GM12872 (cell line): Measurements from ENCODE around the gene APBB1IP.

Experiments used
- CTCF ChIP-seq: IDR thresholded peaks from 3 replicates; pipeline ENCODE4 v1.5.1; 2011; ENCODE audit warnings: low read depth, mild to moderate bottlenecking, low read length, moderate library complexity; ENCODE audit not compliant: insufficient read depth

The APBB1IP gene

DNA sequence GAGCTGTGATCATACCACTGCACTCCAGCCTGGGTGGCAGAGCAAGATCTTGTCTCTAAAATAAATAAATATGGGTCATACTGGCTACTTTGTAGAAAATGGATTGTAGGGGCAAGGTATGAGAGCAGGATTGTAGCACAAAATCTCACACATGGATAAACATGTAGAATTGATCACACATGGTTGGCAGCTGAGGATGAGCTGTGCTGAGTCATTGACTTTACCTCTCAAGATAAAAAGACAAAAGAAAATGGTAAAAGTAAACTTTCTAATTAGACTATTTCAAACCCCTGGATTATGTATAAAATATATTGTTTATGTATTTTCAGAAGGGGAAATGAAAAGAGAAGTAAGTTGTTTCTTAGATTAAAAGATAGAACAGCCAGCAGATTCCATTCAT lies 69.3 kb downstream of the APBB1IP start:
- no peak for TF ChIP-seq CTCF

- TF ChIP-seq CTCF = no peak
Observed at GRCh38 chr10:26508016-26508415, 69.9 kb downstream of the APBB1IP start.

- TF ChIP-seq CTCF = no peak
Observed at GRCh38 chr10:26509307-26509706, 71.2 kb downstream of the APBB1IP start.

- no peak for TF ChIP-seq CTCF
Observed at GRCh38 chr10:26513101-26513500, 75.0 kb downstream of the APBB1IP start.

- TF ChIP-seq CTCF = no peak
Observed at GRCh38 chr10:26516540-26517101, 78.5 kb downstream of the APBB1IP start.

DNA sequence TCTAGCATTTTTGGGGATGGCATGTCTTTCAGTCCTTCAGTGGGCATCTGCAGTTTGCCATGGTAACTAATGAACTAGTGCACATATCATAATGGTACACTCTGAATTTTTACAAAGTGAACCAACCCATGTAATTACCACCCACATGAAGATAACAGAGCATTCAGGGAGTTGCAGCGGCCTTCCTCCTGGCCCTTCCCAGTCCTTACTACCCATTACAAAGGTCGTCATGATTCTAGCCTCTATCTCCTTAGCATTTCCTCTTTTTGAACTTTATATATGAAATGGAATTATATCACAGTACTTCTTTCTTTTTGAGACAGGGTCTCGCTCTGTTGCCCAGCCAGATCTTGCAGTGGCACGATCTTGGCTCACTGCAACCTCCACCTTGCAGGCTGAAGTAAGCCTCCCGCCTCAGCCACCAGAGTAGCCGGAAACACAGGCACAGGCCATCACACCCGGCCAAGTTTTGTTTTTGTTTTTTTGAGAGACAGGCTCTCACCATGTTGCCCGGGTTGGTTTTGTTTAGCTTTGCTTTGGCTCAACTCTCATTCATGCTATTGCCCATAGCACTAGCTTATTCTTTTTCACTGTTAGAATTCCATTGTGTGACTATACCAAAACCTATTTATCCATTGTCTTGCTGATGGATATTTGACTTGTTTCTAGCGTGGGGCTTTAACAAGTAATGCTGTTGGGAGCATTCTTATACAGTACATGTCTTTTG lies 79.2 kb downstream of the APBB1IP start:
- no peak for TF ChIP-seq CTCF

DNA sequence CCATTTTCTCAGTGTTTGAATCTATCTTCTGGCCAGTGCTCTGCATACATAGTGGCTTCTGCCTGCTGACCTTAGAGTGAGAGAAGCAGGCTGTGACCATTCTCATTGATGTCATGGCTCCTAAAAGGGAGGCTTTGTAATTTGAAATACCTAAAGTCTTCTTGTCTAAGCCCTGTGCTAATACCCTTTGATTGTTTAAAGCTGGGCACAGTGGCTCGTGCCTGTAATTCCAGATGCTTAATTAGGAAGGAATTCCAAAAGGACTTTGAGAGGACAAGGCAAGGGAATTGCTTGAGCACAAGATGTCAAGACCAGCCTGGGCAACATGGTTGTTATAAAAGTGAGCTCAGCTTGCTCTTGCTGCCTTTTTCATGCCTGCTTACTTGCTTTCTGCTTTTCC lies 81.7 kb downstream of the APBB1IP start:
- no peak for TF ChIP-seq CTCF
